Heart right ventricle (tissue), 16 donors: ENCODE measurements around the gene C7. TPM values are rescaled to one million over a fixed set of nuclear protein-coding genes. Genes with fewer than 3 reads are reported as not detected.
"Not testable (repeated sequence)": the region's sequence is repeated elsewhere in the genome, so short reads cannot be mapped to it uniquely, and the experiment has no call there.

Experiments used
- ATAC-seq, 8 donors: fragments of 200-7000 bp; cut with Tn5 transposase; one replicate each; pipeline ENCODE4 v1.9.1; 2020; ENCODE audit warnings: mild to moderate bottlenecking in 8 of 8, moderate library complexity in 8 of 8, moderate number of reproducible peaks in 1 of 8
- DNase-seq, 2 donors: peaks; one replicate each; pipeline ENCODE4 v3.0.0-alpha.2; 2020
- H3K27ac ChIP-seq, 10 donors: fragments of 200-600 bp; sonication (generic) in 2 of 10; one replicate each; pipeline versions ENCODE4 v1.5.0 to v1.8.0; 2020 to 2022; ENCODE audit warnings: mild to moderate bottlenecking in 3 of 10
- H3K27me3 ChIP-seq, 7 donors: fragments of 200-600 bp; one replicate each; pipeline ENCODE4 v1.8.0; 2021 to 2022; ENCODE audit warnings: mild to moderate bottlenecking in 2 of 7
- H3K36me3 ChIP-seq, 9 donors: fragments of 200-600 bp; sonication (generic) in 1 of 9; one replicate each; pipeline versions ENCODE4 v1.5.0 to v1.8.0; 2020 to 2022; ENCODE audit warnings: mild to moderate bottlenecking in 2 of 9
- H3K4me1 ChIP-seq, 9 donors: fragments of 200-600 bp; sonication (generic) in 1 of 9; one replicate each; pipeline versions ENCODE4 v1.5.0 to v1.8.0; 2020 to 2022; ENCODE audit warnings: mild to moderate bottlenecking in 4 of 9
- H3K4me3 ChIP-seq, 10 donors: fragments of 200-600 bp; sonication (generic) in 2 of 10; one replicate each; pipeline versions ENCODE4 v1.5.0 to v1.8.0; 2020 to 2022; ENCODE audit warnings: mild to moderate bottlenecking in 7 of 10, moderate library complexity in 2 of 10
- H3K9me3 ChIP-seq, 11 donors: fragments of 200-600 bp in 10 of 11; sonication (generic) in 2 of 11; one replicate each; pipeline versions ENCODE4 v1.5.0 to v1.8.0; 2013 to 2022; ENCODE audit warnings: mild to moderate bottlenecking in 2 of 11, control low read depth in 1 of 11, moderate library complexity in 1 of 11
- CTCF ChIP-seq, 9 donors: fragments of 200-600 bp; sonication (generic) in 2 of 9; IDR thresholded peaks; one replicate each; pipeline versions ENCODE4 v1.5.0 to v1.8.0; 2021 to 2022; ENCODE audit warnings: antibody characterized with exemption in 9 of 9, mild to moderate bottlenecking in 5 of 9, moderate library complexity in 1 of 9
- WGBS, 2 donors: extraction: QIAGEN DNeasy Blood & Tissue Kit; methylation state at CpG; one replicate each; pipeline ENCODE4 v1.1.7; 2013; ENCODE audit warnings: inconsistent platforms in 1 of 2; 5-methylcytosine and 5-hydroxymethylcytosine counted together
- intact Hi-C, 10 donors: fragments of 100-400 bp; cut with DNase I; formaldehyde crosslinking; loops; one replicate each; pipeline versions ENCODE4 v1.11.1 to v1.14.2; 2022
- polyA plus RNA-seq, 2 donors: library from polyadenylated mRNA; stranded (reverse); fragments of 200-250 nt; gene quantifications; one replicate each; pipeline ENCODE4 v1.2.3, GENCODE V29; 2013
- total RNA-seq, 10 donors: library from RNA; stranded (reverse); fragmentation: NEBNext Ultra II Directional in 3 of 10; extraction: Animal tissue kit (Norgen Biotek cat#: 25700) in 3 of 10; gene quantifications; one replicate each; pipeline versions ENCODE4 v1.2.1 to v1.2.4, GENCODE V29; 2021 to 2023
- donor health status: Arrhythmogenic right ventricular cardiomyopathy.
- donor health status: ischemic (EF 13 %, LVEDD 7.1; RV severe dilation, severe dysfunction).
- donor health status: healthy with polysubstance abuse.
- donor health status: DM: no; HTN: yes; CAD: no.
- donor health status: DM: no; HTN: no; CAD: no.
- donor health status: ischemic (EF 25% LVEDD 6.9; RV normal size, moderate dysfunction).
- donor health status: ischemic (EF 25% LVEDD 5.7; RV mildly dilated, moderate dysfunction).
- donor health status: healthy.
- donor health status: DM: yes; HTN: yes; CAD: no.
- donor health status: Ischemic cardiomyopathy.
- donor health status: ischemic (EF 35%, LVEDD 5.7; RV mildly dilated, moderate dysfunction).
- donor health status: nonischemic (EF 11% LVEDD 7.7; RV severe dilation, severe dysfunction).
- donor health status: DM: yes; HTN: yes; CAD: no.
- donor health status: PGD.
- donor health status: ischemic (EF 29% LVEDD 5.4; RV normal size, mild dysfunction).
- donor health status: nonischemic (EF 23%, LVEDD 6.1; RV moderate dilation, normal function).

C7 gene
- total and polyA plus RNA-seq, 12 donors, result 43.9 to 399 (median 99.5) TPM

GRCh38 chr5:40877371-40877988 lies 31.8 kb upstream of the C7 start:
- Histone ChIP-seq H3K4me3 (no peak overlapping the region), H3K4me1 (peaks cover 0 to 3% (median 0%) of the 10 kb centered on the region in 9 donors), H3K9me3 (peaks cover 0 to 6% (median 0%) of the 10 kb centered on the region in 11 donors), H3K36me3 (no peaks in the 10 kb centered on the region), H3K27me3 (no peaks in the 10 kb centered on the region), H3K27ac (no peak overlapping the region)
- ATAC-seq (no peak), DNase-seq (no peak)
- intact Hi-C loops, result loop anchor here in 9 of 10 donors (5.0 to 10.0 kb wide), 9 partner anchors 35 to 1303 kb away; partner anchors contain the start of genes TTC33 (in 5 of the 9) and CARD6 (in 2 of the 9)
- no peak for TF ChIP-seq CTCF (IDR thresholded peaks at IDR 0.05)
- 94 to 96% methylated on average over 6 of the region's 6 CpGs for WGBS, 2 donors

GRCh38 chr5:40879163-40879942 lies 29.9 kb upstream of the C7 start:
- Histone ChIP-seq H3K36me3 (no peaks in the 10 kb centered on the region), H3K4me1 (peaks cover 0 to 3% (median 0%) of the 10 kb centered on the region in 9 donors), H3K27ac (no peak overlapping the region), H3K27me3 (no peaks in the 10 kb centered on the region), H3K9me3 (peaks cover 0 to 6% (median 0%) of the 10 kb centered on the region in 11 donors), H3K4me3 (no peak overlapping the region)
- peak; percentile 26 to 75 (median 66) for TF ChIP-seq CTCF (IDR thresholded peaks at IDR 0.05)
- WGBS, 2 donors, result 36% methylated on average over 10 of the region's 10 CpGs
- DNase-seq (no peak), ATAC-seq (peak in 1 of 8 donors; percentile 33)
- intact Hi-C loops, result loop anchor here in 9 of 10 donors (1.0 to 10.0 kb wide), 11 partner anchors 37 to 1305 kb away; partner anchors contain the start of genes TTC33 (in 8 of the 9) and CARD6 (in 2 of the 9)

DNA sequence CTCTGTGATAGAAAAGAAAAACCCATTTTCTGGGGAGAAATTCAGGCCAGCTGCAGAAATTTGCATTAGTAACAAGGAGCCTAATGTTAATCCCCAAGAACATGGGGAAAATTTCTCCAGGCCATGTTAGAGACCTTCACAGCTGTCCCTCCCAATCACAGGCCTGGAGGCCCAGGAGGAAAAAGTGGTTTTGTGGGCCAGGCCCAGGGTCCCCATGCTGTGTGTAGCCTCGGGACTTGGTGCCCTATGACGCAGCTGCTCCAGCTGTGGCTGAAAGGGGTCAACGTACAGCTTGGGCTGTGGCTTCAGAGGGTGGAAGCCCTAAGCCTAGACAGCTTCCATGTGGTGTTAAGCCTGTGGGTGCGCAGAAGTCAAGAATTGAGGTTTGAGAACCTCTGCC lies 27.0 kb upstream of the C7 start:
- no peaks in the 10 kb centered on the region for H3K27me3 ChIP-seq
- 91 to 96% methylated on average over 4 of the region's 4 CpGs for WGBS, 2 donors
- H3K27ac ChIP-seq, result no peak overlapping the region
- ATAC-seq (no peak), DNase-seq (no peak)
- peaks cover 0 to 3% (median 0%) of the 10 kb centered on the region in 9 donors for H3K4me1 ChIP-seq
- peaks cover 0 to 4% (median 0%) of the 10 kb centered on the region in 11 donors for H3K9me3 ChIP-seq
- no peaks in the 10 kb centered on the region for H3K36me3 ChIP-seq
- no peak overlapping the region for H3K4me3 ChIP-seq
- intact Hi-C loops, result loop anchor here in 1 of 10 donors (10.0 kb wide), 1 partner anchor 1297 kb away; no protein-coding TSS in a partner anchor
- TF ChIP-seq CTCF (IDR thresholded peaks at IDR 0.05), result no peak

- ATAC-seq, H3K36me3 ChIP-seq, H3K4me3 ChIP-seq, DNase-seq, H3K4me1 ChIP-seq, H3K9me3 ChIP-seq, H3K27me3 ChIP-seq, H3K27ac ChIP-seq: not testable (repeated sequence)
- intact Hi-C loops, result loop anchor here in 1 of 10 donors (10.0 kb wide), 1 partner anchor 1298 kb away; no protein-coding TSS in a partner anchor
- 48% methylated on average over 1 of the region's 1 CpG for WGBS, 2 donors
These were observed 26.2 kb upstream of the C7 start for GRCh38 chr5:40883051-40883450.

DNA sequence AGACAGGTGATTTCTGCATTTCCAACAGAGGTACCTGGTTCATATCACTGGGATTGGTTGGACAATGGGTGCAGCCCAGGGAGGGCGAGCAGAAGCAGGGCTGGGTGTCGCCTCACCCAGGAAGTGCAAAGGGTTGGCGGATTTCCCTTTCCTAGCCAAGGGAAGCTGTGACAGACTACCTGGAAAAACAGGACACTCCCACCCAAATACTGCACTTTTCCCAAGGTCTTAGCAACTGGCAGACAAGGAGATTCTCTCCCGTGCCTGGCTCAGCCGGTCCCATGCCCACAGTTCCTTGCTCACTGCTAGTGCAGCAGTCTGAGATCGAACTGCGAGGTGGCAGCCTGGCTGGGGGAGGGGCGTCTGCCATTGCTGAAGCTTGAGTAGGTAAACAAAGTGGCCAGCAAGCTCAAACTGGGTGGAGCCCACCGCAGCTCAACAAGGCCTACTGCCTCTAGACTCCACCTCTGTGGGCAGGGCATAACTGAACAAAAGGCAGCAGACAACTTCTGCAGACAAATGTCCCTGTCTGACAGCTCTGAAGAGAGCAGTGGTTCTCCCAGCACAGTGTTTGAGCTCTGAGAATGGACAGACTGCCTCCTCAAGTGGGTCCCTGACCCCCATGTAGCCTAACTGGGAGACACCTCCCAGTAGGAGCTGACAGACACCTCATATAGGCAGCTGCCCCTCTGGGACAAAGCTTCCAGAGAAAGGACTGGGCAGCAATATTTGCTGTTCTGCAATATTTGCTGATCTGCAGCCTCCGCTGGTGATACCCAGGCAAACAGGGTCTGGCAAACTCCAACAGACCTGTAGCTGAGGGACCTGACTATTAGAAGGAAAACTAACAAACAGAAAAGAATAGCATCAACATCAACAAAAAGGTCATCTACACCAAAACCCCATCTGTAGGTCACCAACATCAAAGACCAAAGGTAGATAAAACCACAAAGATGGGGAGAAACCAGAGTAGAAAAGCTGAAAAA lies 13.6 kb upstream of the C7 start:
- ATAC-seq, H3K27me3 ChIP-seq, intact Hi-C loops, H3K36me3 ChIP-seq, H3K4me1 ChIP-seq, DNase-seq, H3K27ac ChIP-seq, H3K4me3 ChIP-seq: not testable (repeated sequence)
- H3K9me3 ChIP-seq, result peaks cover 0 to 18% (median 0%) of the 10 kb centered on the region in 11 donors
- WGBS, 2 donors, result 77 to 82% methylated on average over 10 of the region's 10 CpGs
